Measurements from ENCODE around the gene MFAP4.

Gene MFAP4

DNA sequence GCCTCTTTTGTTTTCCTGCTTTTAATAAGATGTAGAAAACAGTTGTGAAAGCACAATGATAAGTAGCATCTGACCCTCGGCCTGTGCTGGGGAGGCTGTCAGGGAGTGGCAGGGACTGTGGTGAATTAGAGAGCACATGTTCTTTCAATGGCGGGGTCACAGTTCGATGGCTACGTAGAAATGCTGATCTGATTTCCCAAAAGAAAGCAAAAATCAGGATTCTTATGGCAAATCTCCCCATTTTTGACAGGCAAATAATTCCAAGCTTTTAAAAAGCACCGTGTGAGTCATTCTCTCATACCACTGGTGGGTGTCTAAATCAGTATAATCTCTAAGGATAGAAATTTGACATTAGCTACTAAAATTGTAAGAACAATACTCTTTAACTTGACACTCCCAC lies 12.9 kb downstream of the MFAP4 start:
- no peak overlapping the region for H3K4me3 ChIP-seq (ENCODE audit: low read depth, low read length)
- DNase-seq (ENCODE audit: low read depth), result no peak
- TF ChIP-seq, protein P1, sequence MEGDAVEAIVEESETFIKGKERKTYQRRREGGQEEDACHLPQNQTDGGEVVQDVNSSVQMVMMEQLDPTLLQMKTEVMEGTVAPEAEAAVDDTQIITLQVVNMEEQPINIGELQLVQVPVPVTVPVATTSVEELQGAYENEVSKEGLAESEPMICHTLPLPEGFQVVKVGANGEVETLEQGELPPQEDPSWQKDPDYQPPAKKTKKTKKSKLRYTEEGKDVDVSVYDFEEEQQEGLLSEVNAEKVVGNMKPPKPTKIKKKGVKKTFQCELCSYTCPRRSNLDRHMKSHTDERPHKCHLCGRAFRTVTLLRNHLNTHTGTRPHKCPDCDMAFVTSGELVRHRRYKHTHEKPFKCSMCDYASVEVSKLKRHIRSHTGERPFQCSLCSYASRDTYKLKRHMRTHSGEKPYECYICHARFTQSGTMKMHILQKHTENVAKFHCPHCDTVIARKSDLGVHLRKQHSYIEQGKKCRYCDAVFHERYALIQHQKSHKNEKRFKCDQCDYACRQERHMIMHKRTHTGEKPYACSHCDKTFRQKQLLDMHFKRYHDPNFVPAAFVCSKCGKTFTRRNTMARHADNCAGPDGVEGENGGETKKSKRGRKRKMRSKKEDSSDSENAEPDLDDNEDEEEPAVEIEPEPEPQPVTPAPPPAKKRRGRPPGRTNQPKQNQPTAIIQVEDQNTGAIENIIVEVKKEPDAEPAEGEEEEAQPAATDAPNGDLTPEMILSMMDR (conservative IDR thresholded peaks at IDR 0.05; ENCODE audit: low read depth, low read length), result no peak

DNA sequence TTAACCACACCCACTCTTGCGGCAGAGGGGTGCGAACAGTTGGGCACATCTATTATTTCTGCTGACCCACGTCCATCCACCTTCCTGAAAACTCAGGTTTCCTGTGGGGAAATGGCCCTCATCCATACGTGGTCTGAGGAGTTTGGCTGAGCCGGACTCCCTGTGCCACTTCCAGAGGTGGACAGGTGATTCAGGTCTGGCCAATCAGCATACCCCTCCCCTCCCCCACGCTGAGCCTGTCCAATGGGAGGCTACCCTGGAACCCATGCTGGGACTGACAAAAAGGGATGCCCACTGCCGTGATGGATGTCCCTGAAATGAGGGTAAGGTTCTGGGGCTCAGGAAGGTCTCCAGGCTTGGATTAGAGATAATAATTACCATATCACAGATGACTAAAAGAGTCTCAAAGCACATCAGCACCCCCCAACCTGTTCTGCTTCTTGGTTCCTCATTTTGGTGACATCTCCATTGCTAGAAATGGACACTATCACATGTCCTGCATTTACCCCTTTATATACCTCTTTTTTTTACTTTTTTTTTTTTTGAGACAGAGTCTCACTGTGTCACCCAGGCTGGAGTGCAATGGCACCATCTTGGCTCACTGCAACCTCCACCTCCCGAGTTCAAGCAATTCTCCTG lies 14.0 kb downstream of the MFAP4 start:
- TF ChIP-seq, protein P1 (conservative IDR thresholded peaks at IDR 0.05; ENCODE audit: low read depth, low read length), result no peak
- no peak overlapping the region for H3K4me3 ChIP-seq (ENCODE audit: low read depth, low read length)
- no peak for DNase-seq (ENCODE audit: low read depth)

DNA sequence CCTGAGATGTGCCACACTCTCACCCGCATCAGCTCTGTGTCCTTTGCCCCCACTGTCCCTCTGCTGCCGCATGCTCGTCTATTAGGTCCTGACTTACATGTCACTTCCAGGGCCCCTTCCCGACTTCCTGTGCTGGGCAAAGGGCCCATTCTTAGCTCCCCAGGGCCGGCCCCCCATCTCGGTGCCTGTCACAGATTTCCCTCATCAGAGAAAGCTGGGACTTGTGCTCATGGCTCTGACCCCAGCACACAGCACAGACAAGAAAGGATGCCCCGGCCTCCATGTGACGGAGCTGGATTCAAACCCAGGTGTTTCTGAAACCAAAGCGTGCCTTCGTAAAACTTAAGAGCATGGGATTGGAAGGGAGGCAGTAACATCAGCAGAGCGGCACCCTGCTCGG lies 14.6 kb downstream of the MFAP4 start:
- TF ChIP-seq, protein P1 (conservative IDR thresholded peaks at IDR 0.05; ENCODE audit: low read depth, low read length), result no peak
- no peak overlapping the region for H3K4me3 ChIP-seq (ENCODE audit: low read depth, low read length)
- no peak for DNase-seq (ENCODE audit: low read depth)

DNA sequence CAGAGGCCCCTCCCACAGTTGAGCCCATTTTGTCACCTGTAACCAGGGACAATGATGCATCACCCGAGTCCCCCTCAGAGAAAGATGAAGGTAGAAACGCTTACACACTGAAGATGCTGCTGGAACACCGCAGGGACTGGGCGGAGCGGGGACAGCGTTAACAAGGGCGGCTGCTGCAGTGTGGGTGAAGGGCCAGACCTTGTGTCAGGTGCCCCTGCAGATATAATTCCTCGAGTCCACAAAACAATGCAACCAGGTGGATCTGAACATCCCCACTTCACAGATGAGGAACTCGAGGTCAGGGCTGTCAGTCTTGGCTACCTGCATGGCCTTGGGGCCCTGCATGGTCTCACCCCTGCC lies 15.0 kb downstream of the MFAP4 start:
- DNase-seq (ENCODE audit: low read depth), result no peak
- TF ChIP-seq, protein P1 (conservative IDR thresholded peaks at IDR 0.05; ENCODE audit: low read depth, low read length), result no peak
- no peak overlapping the region for H3K4me3 ChIP-seq (ENCODE audit: low read depth, low read length)

DNA sequence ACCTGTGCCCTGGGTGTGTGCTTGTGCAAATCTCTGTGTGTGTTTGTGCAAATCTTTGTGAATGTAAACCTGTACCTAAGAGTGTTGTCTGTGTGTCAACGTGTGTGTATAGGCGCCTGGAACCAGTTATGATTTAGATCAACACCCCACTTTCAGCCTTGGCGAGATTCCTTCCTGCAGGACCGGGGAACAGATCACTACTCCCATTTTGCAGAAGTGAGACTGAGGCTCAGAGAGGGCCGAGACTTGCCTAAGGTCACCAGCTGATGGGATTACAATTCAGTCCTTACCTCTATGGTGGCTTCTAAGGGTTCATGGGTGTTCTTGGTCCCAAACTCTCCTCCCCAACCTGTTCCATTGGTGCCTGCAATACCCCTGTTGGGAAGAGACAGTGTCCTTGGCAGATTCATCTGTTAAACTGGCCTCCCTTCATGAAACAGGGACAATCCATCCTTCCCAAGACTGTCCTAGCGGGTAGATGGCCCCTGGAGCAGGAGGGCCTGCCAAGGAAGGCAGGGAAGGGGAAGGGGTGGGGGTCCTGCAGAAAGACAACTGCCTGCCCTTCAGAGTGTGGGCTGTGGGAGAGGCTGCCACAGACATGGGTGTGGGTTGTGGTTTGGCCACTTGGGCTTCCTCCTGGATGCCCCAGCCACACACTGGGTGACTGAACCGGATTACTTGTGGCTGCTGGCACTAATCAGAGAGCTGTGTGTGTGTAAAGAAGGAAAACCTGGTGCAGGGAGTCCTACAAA lies 15.6 kb downstream of the MFAP4 start:
- DNase-seq (ENCODE audit: low read depth), result no peak
- TF ChIP-seq, protein P1 (conservative IDR thresholded peaks at IDR 0.05; ENCODE audit: low read depth, low read length), result no peak
- no peak overlapping the region for H3K4me3 ChIP-seq (ENCODE audit: low read depth, low read length)

DNA sequence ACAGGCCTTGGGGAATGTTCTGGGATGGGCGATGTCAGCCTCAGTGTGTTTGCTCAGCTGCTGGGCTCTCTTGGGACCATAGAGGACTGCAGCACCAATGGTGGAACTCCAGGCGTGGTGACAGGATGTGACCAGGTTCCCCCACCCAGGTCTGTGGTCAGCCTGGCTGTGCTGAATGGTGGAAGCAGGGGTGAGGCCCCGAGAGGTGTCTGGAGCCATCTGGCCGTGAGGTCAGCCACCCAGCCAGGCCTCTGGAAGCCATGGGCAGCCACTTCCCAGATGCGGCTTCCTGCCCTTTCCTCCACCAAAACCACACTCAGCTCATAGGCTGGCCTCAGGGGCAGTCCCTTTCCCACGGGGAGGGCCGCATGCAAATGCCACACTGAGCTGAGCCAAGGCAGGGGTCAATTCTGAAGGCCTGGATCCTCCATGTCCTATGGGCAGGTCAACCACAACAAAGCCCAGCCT lies 16.5 kb downstream of the MFAP4 start:
- H3K4me3 ChIP-seq (ENCODE audit: low read depth, low read length), result no peak overlapping the region
- TF ChIP-seq, protein P1 (conservative IDR thresholded peaks at IDR 0.05; ENCODE audit: low read depth, low read length), result no peak
- no peak for DNase-seq (ENCODE audit: low read depth)
